Heart left ventricle (tissue), 13 donors: Measurements from ENCODE around the gene BAZ2B.

Experiments
- CTCF ChIP-seq, 12 donors: fragments of 200-600 bp; sonication (generic) in 4 of 12; IDR thresholded peaks; one replicate each; pipeline versions ENCODE4 v1.5.0 to v1.8.0; 2018 to 2022; ENCODE audit warnings: antibody characterized with exemption in 12 of 12, mild to moderate bottlenecking in 5 of 12
- POLR2A ChIP-seq, 2 donors: fragments of 450-650 bp; IDR thresholded peaks; one replicate each; pipeline ENCODE4 v1.6.1; 2017; ENCODE audit warnings: antibody characterized with exemption in 2 of 2, mild to moderate bottlenecking in 2 of 2, moderate library complexity in 2 of 2
- donor health status: ischemic (EF 13 %, LVEDD 7.1; RV severe dilation, severe dysfunction).
- donor health status: DM: no; HTN: yes; CAD: no.
- donor health status: DM: no; HTN: no; CAD: no.
- donor health status: ischemic (EF 25% LVEDD 6.9; RV normal size, moderate dysfunction).
- donor health status: ischemic (EF 25% LVEDD 5.7; RV mildly dilated, moderate dysfunction).
- donor health status: ischemic (EF 35%, LVEDD 5.7; RV mildly dilated, moderate dysfunction).
- donor health status: nonischemic (EF 11% LVEDD 7.7; RV severe dilation, severe dysfunction).
- donor health status: DM: yes; HTN: yes; CAD: no.
- donor health status: PGD.
- donor health status: ischemic (EF 29% LVEDD 5.4; RV normal size, mild dysfunction).
- donor health status: nonischemic (EF 23%, LVEDD 6.1; RV moderate dilation, normal function).

GRCh38 chr2:159558479-159558878 lies 57.9 kb downstream of the BAZ2B start:
- TF ChIP-seq POLR2A (IDR thresholded peaks at IDR 0.05) (no peak), CTCF (IDR thresholded peaks at IDR 0.05) (no peak)
